BE2C (cell line): ENCODE data around the gene MALAT1.

Source experiments
- DNase-seq: peaks from one replicate; pipeline ENCODE4 v3.0.0-alpha.2; 2020
- H3K27me3 ChIP-seq: fragments of 250-450 bp; sonication (Bioruptor Pico); 2 replicates; pipeline ENCODE4 v1.5.1; 2020; ENCODE audit warnings: mild to moderate bottlenecking
- H3K36me3 ChIP-seq: fragments of 250-450 bp; sonication (Bioruptor Pico); 2 replicates; pipeline ENCODE4 v1.5.1; 2020; ENCODE audit warnings: mild to moderate bottlenecking
- H3K4me1 ChIP-seq: fragments of 250-450 bp; sonication (Bioruptor Pico); 2 replicates; pipeline ENCODE4 v1.5.1; 2020
- H3K4me3 ChIP-seq: 2 replicates; pipeline ENCODE4 v1.5.1; 2011; ENCODE audit warnings: low read depth, low read length
- H3K9me3 ChIP-seq: fragments of 250-450 bp; sonication (Bioruptor Pico); 2 replicates; pipeline ENCODE4 v1.5.1; 2020
- CTCF ChIP-seq: IDR thresholded peaks from 2 replicates; pipeline ENCODE4 v1.5.1; 2012; ENCODE audit warnings: mild to moderate bottlenecking, low read depth, low read length

MALAT1 gene

GRCh38 chr11:65532388-65533064 lies 33.7 kb downstream of the MALAT1 start:
- Histone ChIP-seq H3K4me3 (no peak overlapping the region), H3K4me1 (no peaks in the 10 kb centered on the region), H3K27me3 (no peaks in the 10 kb centered on the region), H3K36me3 (no peaks in the 10 kb centered on the region), H3K9me3 (no peaks in the 10 kb centered on the region)
- TF ChIP-seq CTCF: no peak
- DNase-seq: no peak

GRCh38 chr11:65535102-65535501 lies 36.3 kb downstream of the MALAT1 start:
- no peak overlapping the region for H3K4me3 ChIP-seq
- H3K9me3 ChIP-seq: no peaks in the 10 kb centered on the region
- DNase-seq: no peak
- no peaks in the 10 kb centered on the region for H3K27me3 ChIP-seq
- H3K36me3 ChIP-seq: no peaks in the 10 kb centered on the region
- no peak for TF ChIP-seq CTCF
- H3K4me1 ChIP-seq: no peaks in the 10 kb centered on the region

- H3K4me1 ChIP-seq: no peaks in the 10 kb centered on the region
- TF ChIP-seq CTCF: no peak
- H3K36me3 ChIP-seq: no peaks in the 10 kb centered on the region
Observed at GRCh38 chr11:65536412-65537295, 37.8 kb downstream of the MALAT1 start.

GRCh38 chr11:65537296-65537597 lies 38.4 kb downstream of the MALAT1 start:
- H3K27me3 ChIP-seq: no peaks in the 10 kb centered on the region
- H3K9me3 ChIP-seq: no peaks in the 10 kb centered on the region
- no peak for DNase-seq
- no peak overlapping the region for H3K4me3 ChIP-seq
- no peaks in the 10 kb centered on the region for H3K4me1 ChIP-seq
- H3K36me3 ChIP-seq: no peaks in the 10 kb centered on the region
- no peak for TF ChIP-seq CTCF

More at GRCh38 chr11:65536412-65537295, 37.8 kb downstream of the MALAT1 start:
- Histone ChIP-seq H3K9me3 (no peaks in the 10 kb centered on the region), H3K4me3 (no peak overlapping the region), H3K27me3 (no peaks in the 10 kb centered on the region)
- DNase-seq: no peak

- Histone ChIP-seq H3K4me1 (no peaks in the 10 kb centered on the region), H3K36me3 (no peaks in the 10 kb centered on the region)
- TF ChIP-seq CTCF: no peak
Observed at GRCh38 chr11:65537620-65538231, 38.9 kb downstream of the MALAT1 start.

More at GRCh38 chr11:65537620-65538231, 38.9 kb downstream of the MALAT1 start:
- H3K9me3 ChIP-seq: no peaks in the 10 kb centered on the region
- no peaks in the 10 kb centered on the region for H3K27me3 ChIP-seq
- DNase-seq: no peak
- H3K4me3 ChIP-seq: no peak overlapping the region
